Aorta (tissue), 5 donors: Measurements from ENCODE around the gene SLPI. TPM values are rescaled to one million over a fixed set of nuclear protein-coding genes. Genes with fewer than 3 reads are reported as not detected.

Source experiments
- ATAC-seq: fragments of 200-7000 bp; cut with Tn5 transposase; one replicate; pipeline ENCODE4 v1.9.1; 2022; ENCODE audit warnings: moderate library complexity; ENCODE audit not compliant: low FRiP score
- DNase-seq, 2 donors: peaks; one replicate each; pipeline ENCODE4 v3.0.0-alpha.2; 2020
- H3K27ac ChIP-seq, 2 donors: one replicate each; pipeline ENCODE4 v1.5.1; 2013; ENCODE audit warnings: low read length in 2 of 2, mild to moderate bottlenecking in 2 of 2, moderate library complexity in 2 of 2, control low read depth in 1 of 2, inconsistent platforms in 1 of 2, low read depth in 1 of 2
- H3K27me3 ChIP-seq, 2 donors: one replicate each; pipeline ENCODE4 v1.6.1; 2013; ENCODE audit warnings: control low read depth in 1 of 2, low read length in 1 of 2, mild to moderate bottlenecking in 1 of 2, moderate library complexity in 1 of 2; ENCODE audit not compliant: insufficient read depth in 2 of 2, control insufficient read depth in 1 of 2
- H3K36me3 ChIP-seq, 2 donors: one replicate each; pipeline ENCODE4 v1.6.1; 2013; ENCODE audit warnings: control low read depth in 1 of 2, low read length in 1 of 2, mild to moderate bottlenecking in 1 of 2; ENCODE audit not compliant: insufficient read depth in 2 of 2, control insufficient read depth in 1 of 2
- H3K4me1 ChIP-seq, 2 donors: one replicate each; pipeline ENCODE4 v1.6.1; 2013; ENCODE audit warnings: low read length in 2 of 2, control low read depth in 1 of 2, mild to moderate bottlenecking in 1 of 2, moderate library complexity in 1 of 2; ENCODE audit not compliant: insufficient read depth in 2 of 2, control insufficient read depth in 1 of 2
- H3K4me3 ChIP-seq, 2 donors: one replicate each; pipeline ENCODE4 v1.5.1; 2013; ENCODE audit warnings: low read length in 2 of 2, control low read depth in 1 of 2, mild to moderate bottlenecking in 1 of 2
- H3K9me3 ChIP-seq: one replicate; pipeline ENCODE4 v1.6.1; 2013; ENCODE audit warnings: mild to moderate bottlenecking, low read length; ENCODE audit not compliant: control insufficient read depth
- WGBS, 2 donors: extraction: QIAGEN DNeasy Blood & Tissue Kit; methylation state at CpG; one replicate each; pipeline ENCODE4 v1.1.7; 2013; 5-methylcytosine and 5-hydroxymethylcytosine counted together
- intact Hi-C, 2 donors: fragments of 100-400 bp; cut with DNase I; formaldehyde crosslinking; loops; one replicate each; pipeline versions ENCODE4 v1.14.2 to v1.15.0; 2022
- long read RNA-seq, 2 donors: library from polyadenylated mRNA; unstranded; transcript quantifications; one replicate each; pipeline ENCODE4 v2.0.0, GENCODE V29; 2020 to 2021
- polyA plus RNA-seq, 2 donors: library from polyadenylated mRNA; stranded (reverse); fragments of 200-250 nt; gene quantifications; one replicate each; pipeline ENCODE4 v1.2.3, GENCODE V29; 2013
- total RNA-seq, 2 donors: library from RNA; stranded (reverse); fragmentation: NEBNext Ultra II Directional; extraction: Animal tissue kit (Norgen Biotek cat#: 25700); gene quantifications; one replicate each; pipeline ENCODE4 v1.2.1, GENCODE V29; 2021
- donor health status: healthy with polysubstance abuse.
- donor health status: Bipolar disorder and iron deficiency.
- donor health status: DM: no; HTN: no; CAD: no.
- donor health status: DM: no; HTN: no; CAD: no.
- donor health status: DM: yes; HTN: yes; CAD: no.

SLPI gene
- total RNA-seq (100 to 1,000 TPM in 1 of 2 donors, 10 to 100 TPM in 1; 41.2 to 151 TPM), polyA plus RNA-seq (10 to 100 TPM; 24.4 to 34.8 TPM)
- long read RNA-seq, donor 1, partial matches to known transcripts, result 0 of 1 reads
- long read RNA-seq, donor 1, other reads (novel, unspliced or antisense), result 0 of 1 reads
- long read RNA-seq, donor 2, transcript SLPI-201 (4 exons, 596 nt), result major isoform, 5 of 6 reads
- long read RNA-seq, donor 2, partial matches to known transcripts, result 1 of 6 reads
- long read RNA-seq, donor 2, other reads (novel, unspliced or antisense), result 0 of 6 reads

GRCh38 chr20:45254383-45255262, at the start of gene SLPI:
Gene SLPI, minus strand, starts transcription at chr20:45254564. Its CDS starts 21 bp downstream, at chr20:45254543.
- WGBS, 2 donors, result 52 to 54% methylated on average over 7 of the region's 7 CpGs
- no peak for DNase-seq
- ATAC-seq, result peak; percentile 78
- H3K4me3 ChIP-seq, result no peak within 1 kb of the TSS
- intact Hi-C loops, result no loop called here
- no peak within 1 kb of the TSS for H3K27ac ChIP-seq
- H3K4me1 ChIP-seq, result no peaks in the 10 kb centered on the region
- H3K9me3 ChIP-seq, result no peaks in the 10 kb centered on the region
- no peaks in the 10 kb centered on the region for H3K27me3 ChIP-seq
- no peaks in the 10 kb centered on the region for H3K36me3 ChIP-seq

- ATAC-seq (no peak), DNase-seq (peak in 1 of 2 donors; percentile 68)
- H3K4me3 ChIP-seq, result no peak overlapping the region
- intact Hi-C loops, result no loop called here
- no peak overlapping the region for H3K27ac ChIP-seq
- WGBS, 2 donors, result 42 to 63% methylated on average over 47 of the region's 47 CpGs
- no peaks in the 10 kb centered on the region for H3K27me3 ChIP-seq
- H3K9me3 ChIP-seq, result no peaks in the 10 kb centered on the region
- H3K36me3 ChIP-seq, result no peaks in the 10 kb centered on the region
- H3K4me1 ChIP-seq, result no peaks in the 10 kb centered on the region
Measured at GRCh38 chr20:45303586-45304463, 49.5 kb upstream of the SLPI start.

GRCh38 chr20:45301824-45302271, 47.5 kb upstream of the SLPI start:
- Histone ChIP-seq H3K4me3 (no peak overlapping the region), H3K36me3 (no peaks in the 10 kb centered on the region), H3K4me1 (no peaks in the 10 kb centered on the region), H3K27ac (no peak overlapping the region), H3K9me3 (no peaks in the 10 kb centered on the region), H3K27me3 (no peaks in the 10 kb centered on the region)
- 83 to 86% methylated on average over 5 of the region's 5 CpGs for WGBS, 2 donors
- DNase-seq (no peak), ATAC-seq (no peak)
- intact Hi-C loops, result no loop called here

GRCh38 chr20:45300961-45301360, 46.6 kb upstream of the SLPI start:
- 40 to 41% methylated on average over 4 of the region's 4 CpGs for WGBS, 2 donors
- no peak for ATAC-seq
- DNase-seq, result peak in 1 of 2 donors; percentile 72
- Histone ChIP-seq H3K27me3 (no peaks in the 10 kb centered on the region), H3K27ac (no peak overlapping the region), H3K4me3 (no peak overlapping the region), H3K9me3 (no peaks in the 10 kb centered on the region), H3K4me1 (no peaks in the 10 kb centered on the region), H3K36me3 (no peaks in the 10 kb centered on the region)
- intact Hi-C loops, result no loop called here

GRCh38 chr20:45299786-45300185, 45.4 kb upstream of the SLPI start:
- intact Hi-C loops, result no loop called here
- Histone ChIP-seq H3K4me3 (no peak overlapping the region), H3K9me3 (no peaks in the 10 kb centered on the region), H3K36me3 (no peaks in the 10 kb centered on the region), H3K27me3 (no peaks in the 10 kb centered on the region), H3K4me1 (no peaks in the 10 kb centered on the region), H3K27ac (no peak overlapping the region)
- ATAC-seq (no peak), DNase-seq (no peak)
- WGBS, 2 donors, result 90 to 91% methylated on average over 6 of the region's 6 CpGs

- Histone ChIP-seq H3K27me3 (no peaks in the 10 kb centered on the region), H3K9me3 (no peaks in the 10 kb centered on the region), H3K4me1 (no peaks in the 10 kb centered on the region), H3K27ac (no peak overlapping the region), H3K36me3 (no peaks in the 10 kb centered on the region), H3K4me3 (no peak overlapping the region)
- intact Hi-C loops, result no loop called here
- 91 to 92% methylated on average over 52 of the region's 52 CpGs for WGBS, 2 donors
- ATAC-seq, result no peak
- peak in 1 of 2 donors; percentile 71 for DNase-seq
Measured at GRCh38 chr20:45297786-45298497, 43.6 kb upstream of the SLPI start.

GRCh38 chr20:45294659-45295058, 40.3 kb upstream of the SLPI start:
- DNase-seq (no peak), ATAC-seq (no peak)
- Histone ChIP-seq H3K27ac (no peak overlapping the region), H3K9me3 (no peaks in the 10 kb centered on the region), H3K4me3 (no peak overlapping the region), H3K36me3 (no peaks in the 10 kb centered on the region), H3K27me3 (no peaks in the 10 kb centered on the region), H3K4me1 (no peaks in the 10 kb centered on the region)
- WGBS, 2 donors, result 95 to 97% methylated on average over 1 of the region's 1 CpG
- intact Hi-C loops, result loop anchor here in 1 of 2 donors (5.0 kb wide), 2 partner anchors 252 to 282 kb away; no protein-coding TSS in a partner anchor

GRCh38 chr20:45294003-45294368, 39.6 kb upstream of the SLPI start:
- H3K9me3 ChIP-seq, result no peaks in the 10 kb centered on the region
- intact Hi-C loops, result loop anchor here in 1 of 2 donors (5.0 kb wide), 2 partner anchors 252 to 282 kb away; no protein-coding TSS in a partner anchor
- no peak overlapping the region for H3K27ac ChIP-seq
- ATAC-seq (no peak), DNase-seq (no peak)
- no peaks in the 10 kb centered on the region for H3K36me3 ChIP-seq
- H3K4me1 ChIP-seq, result no peaks in the 10 kb centered on the region
- no peak overlapping the region for H3K4me3 ChIP-seq
- 62 to 66% methylated on average over 5 of the region's 5 CpGs for WGBS, 2 donors
- no peaks in the 10 kb centered on the region for H3K27me3 ChIP-seq
